ENCODE measurements around the gene ARHGAP25. TPM values are rescaled to one million over a fixed set of nuclear protein-coding genes. Genes with fewer than 3 reads are reported as not detected.
"Not testable (repeated sequence)": the region's sequence is repeated elsewhere in the genome, so short reads cannot be mapped to it uniquely, and the experiment has no call there.

The ARHGAP25 gene
- total and polyA plus RNA-seq, 4 donors = 17.1 to 43.0 (median 22.6) TPM

DNA sequence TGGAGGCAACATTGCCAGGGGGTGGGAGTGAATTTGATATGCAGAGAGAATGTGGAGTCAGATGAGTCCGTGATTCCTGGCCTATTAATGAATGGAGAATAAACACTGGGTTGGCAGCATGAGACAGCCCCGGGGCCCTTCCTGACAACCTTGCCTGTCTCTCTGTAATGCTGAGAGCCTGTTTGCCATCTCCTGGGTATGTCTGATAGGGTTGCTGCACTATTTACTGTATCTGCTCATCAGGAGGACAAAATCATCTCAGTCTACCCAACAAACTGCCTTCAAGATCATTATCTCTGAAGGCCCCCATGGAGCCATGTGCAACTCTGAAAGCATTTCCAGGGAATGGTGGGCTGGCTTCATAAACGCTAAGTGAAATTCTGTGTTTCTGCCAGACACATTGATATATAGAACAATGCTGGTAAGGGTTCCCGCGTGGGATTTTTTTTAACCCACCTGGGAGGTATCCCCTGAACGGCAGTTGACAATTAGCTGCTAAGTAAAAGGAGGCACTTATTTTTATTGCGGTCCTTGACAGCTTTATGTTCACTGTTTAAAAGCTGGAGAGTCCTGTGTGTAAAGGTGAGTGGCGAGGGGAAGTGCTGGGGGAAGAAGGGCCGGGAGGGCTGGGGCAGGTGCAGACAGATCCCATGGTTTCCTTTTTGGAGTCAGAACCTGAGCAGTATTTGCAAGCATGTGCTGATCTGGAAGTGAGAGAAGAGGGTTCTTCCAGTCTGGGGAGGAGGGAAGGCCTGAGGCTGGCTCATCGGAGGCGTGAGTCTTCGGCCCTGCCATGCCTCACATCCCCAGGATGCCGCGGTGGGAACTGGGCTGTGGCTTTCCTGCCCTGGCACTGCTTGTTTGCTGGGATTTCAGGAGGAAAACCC is 64.8 kb downstream of the ARHGAP25 start:
- no peak for ATAC-seq (ENCODE audit: insufficient read depth, low FRiP score)
- Histone ChIP-seq H3K27me3 (ENCODE audit: control insufficient read depth in 3 of 3, insufficient read depth in 3 of 3, low read length in 2 of 3) (no peaks in the 10 kb centered on the region), H3K27ac (ENCODE audit: low read depth in 1 of 2, low read length in 1 of 2) (peak overlapping the region in 1 of 2 donors; percentile 33), H3K9me3 (ENCODE audit: control insufficient read depth in 4 of 4, insufficient read depth in 3 of 4, low read length in 3 of 4) (no peaks in the 10 kb centered on the region), H3K36me3 (ENCODE audit: control insufficient read depth in 4 of 4, insufficient read depth in 4 of 4, low read length in 4 of 4) (peaks cover 0 to 3% (median 0%) of the 10 kb centered on the region in 4 donors), H3K9ac (ENCODE audit: insufficient read depth in 1 of 2, low read length in 2 of 2) (no peak overlapping the region), H3K4me1 (ENCODE audit: control insufficient read depth in 5 of 5, insufficient read depth in 5 of 5, low read length in 5 of 5) (peaks cover 0 to 15% (median 0%) of the 10 kb centered on the region in 5 donors), H3K4me3 (no peak overlapping the region)
- TF ChIP-seq, protein P1, sequence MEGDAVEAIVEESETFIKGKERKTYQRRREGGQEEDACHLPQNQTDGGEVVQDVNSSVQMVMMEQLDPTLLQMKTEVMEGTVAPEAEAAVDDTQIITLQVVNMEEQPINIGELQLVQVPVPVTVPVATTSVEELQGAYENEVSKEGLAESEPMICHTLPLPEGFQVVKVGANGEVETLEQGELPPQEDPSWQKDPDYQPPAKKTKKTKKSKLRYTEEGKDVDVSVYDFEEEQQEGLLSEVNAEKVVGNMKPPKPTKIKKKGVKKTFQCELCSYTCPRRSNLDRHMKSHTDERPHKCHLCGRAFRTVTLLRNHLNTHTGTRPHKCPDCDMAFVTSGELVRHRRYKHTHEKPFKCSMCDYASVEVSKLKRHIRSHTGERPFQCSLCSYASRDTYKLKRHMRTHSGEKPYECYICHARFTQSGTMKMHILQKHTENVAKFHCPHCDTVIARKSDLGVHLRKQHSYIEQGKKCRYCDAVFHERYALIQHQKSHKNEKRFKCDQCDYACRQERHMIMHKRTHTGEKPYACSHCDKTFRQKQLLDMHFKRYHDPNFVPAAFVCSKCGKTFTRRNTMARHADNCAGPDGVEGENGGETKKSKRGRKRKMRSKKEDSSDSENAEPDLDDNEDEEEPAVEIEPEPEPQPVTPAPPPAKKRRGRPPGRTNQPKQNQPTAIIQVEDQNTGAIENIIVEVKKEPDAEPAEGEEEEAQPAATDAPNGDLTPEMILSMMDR (IDR thresholded peaks at IDR 0.05; ENCODE audit: control extremely low read depth, extremely low read depth) = no peak
- WGBS, 2 donors = 88 to 91% methylated on average over 14 of the region's 14 CpGs
- no peak for DNase-seq

DNA sequence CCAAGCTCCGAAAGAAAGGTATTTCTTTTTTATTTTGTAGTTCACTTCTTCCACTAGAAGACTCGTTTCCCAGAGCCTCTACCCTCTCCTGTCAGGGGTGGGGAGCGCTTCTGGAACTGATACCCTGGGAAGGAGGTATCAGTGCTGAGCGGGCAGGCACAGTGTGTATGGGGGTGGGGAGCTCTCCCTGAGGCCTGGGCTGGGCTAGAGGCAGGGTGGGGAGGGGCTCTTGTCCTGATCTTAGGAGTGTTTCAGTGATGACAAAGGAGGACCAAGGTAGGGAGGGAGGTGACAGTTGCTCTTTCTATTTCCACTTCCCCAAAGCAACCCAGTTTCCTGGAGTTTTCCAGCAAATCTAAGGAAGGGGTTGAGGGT is 65.4 kb downstream of the ARHGAP25 start:
- DNase-seq = no peak
- H3K9me3 ChIP-seq (ENCODE audit: control insufficient read depth in 4 of 4, insufficient read depth in 3 of 4, low read length in 3 of 4) = no peaks in the 10 kb centered on the region
- no peak overlapping the region for H3K4me3 ChIP-seq
- peaks cover 0 to 15% (median 0%) of the 10 kb centered on the region in 5 donors for H3K4me1 ChIP-seq (ENCODE audit: control insufficient read depth in 5 of 5, insufficient read depth in 5 of 5, low read length in 5 of 5)
- no peak for ATAC-seq (ENCODE audit: insufficient read depth, low FRiP score)
- peaks cover 0 to 3% (median 0%) of the 10 kb centered on the region in 4 donors for H3K36me3 ChIP-seq (ENCODE audit: control insufficient read depth in 4 of 4, insufficient read depth in 4 of 4, low read length in 4 of 4)
- no peak overlapping the region for H3K27ac ChIP-seq (ENCODE audit: low read depth in 1 of 2, low read length in 1 of 2)
- no peak overlapping the region for H3K9ac ChIP-seq (ENCODE audit: insufficient read depth in 1 of 2, low read length in 2 of 2)
- 93% methylated on average over 4 of the region's 4 CpGs for WGBS, 2 donors
- TF ChIP-seq, protein P1 (IDR thresholded peaks at IDR 0.05; ENCODE audit: control extremely low read depth, extremely low read depth) = no peak
- H3K27me3 ChIP-seq (ENCODE audit: control insufficient read depth in 3 of 3, insufficient read depth in 3 of 3, low read length in 2 of 3) = no peaks in the 10 kb centered on the region

DNA sequence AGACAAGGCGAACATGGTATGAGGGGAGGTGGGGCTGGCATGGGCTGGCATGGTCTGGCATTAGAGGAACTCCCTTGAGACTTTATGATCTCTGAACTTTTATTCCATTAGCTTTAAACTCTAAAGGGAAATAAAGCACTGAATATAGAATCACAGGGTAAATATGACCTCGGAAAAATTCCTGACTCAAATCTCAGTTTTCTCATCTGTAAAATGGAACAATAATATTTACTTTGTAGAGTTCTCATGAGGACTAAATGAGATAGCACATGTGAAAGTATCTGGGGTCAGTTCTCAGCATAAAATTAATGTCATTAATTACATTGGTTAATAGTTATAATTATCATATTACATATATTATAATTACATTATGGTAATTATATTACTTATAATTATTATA is 65.9 kb downstream of the ARHGAP25 start:
- DNase-seq (no peak), ATAC-seq (ENCODE audit: insufficient read depth, low FRiP score) (no peak)
- H3K9me3 ChIP-seq (ENCODE audit: control insufficient read depth in 4 of 4, insufficient read depth in 3 of 4, low read length in 3 of 4) = no peaks in the 10 kb centered on the region
- H3K36me3 ChIP-seq (ENCODE audit: control insufficient read depth in 4 of 4, insufficient read depth in 4 of 4, low read length in 4 of 4) = peaks cover 0 to 3% (median 0%) of the 10 kb centered on the region in 4 donors
- no peak overlapping the region for H3K4me3 ChIP-seq
- peaks cover 0 to 16% (median 0%) of the 10 kb centered on the region in 5 donors for H3K4me1 ChIP-seq (ENCODE audit: control insufficient read depth in 5 of 5, insufficient read depth in 5 of 5, low read length in 5 of 5)
- H3K27me3 ChIP-seq (ENCODE audit: control insufficient read depth in 3 of 3, insufficient read depth in 3 of 3, low read length in 2 of 3) = no peaks in the 10 kb centered on the region
- WGBS, 2 donors = 94% methylated on average over 2 of the region's 2 CpGs
- no peak overlapping the region for H3K9ac ChIP-seq (ENCODE audit: insufficient read depth in 1 of 2, low read length in 2 of 2)
- H3K27ac ChIP-seq (ENCODE audit: low read depth in 1 of 2, low read length in 1 of 2) = no peak overlapping the region
- TF ChIP-seq, protein P1 (IDR thresholded peaks at IDR 0.05; ENCODE audit: control extremely low read depth, extremely low read depth) = no peak

DNA sequence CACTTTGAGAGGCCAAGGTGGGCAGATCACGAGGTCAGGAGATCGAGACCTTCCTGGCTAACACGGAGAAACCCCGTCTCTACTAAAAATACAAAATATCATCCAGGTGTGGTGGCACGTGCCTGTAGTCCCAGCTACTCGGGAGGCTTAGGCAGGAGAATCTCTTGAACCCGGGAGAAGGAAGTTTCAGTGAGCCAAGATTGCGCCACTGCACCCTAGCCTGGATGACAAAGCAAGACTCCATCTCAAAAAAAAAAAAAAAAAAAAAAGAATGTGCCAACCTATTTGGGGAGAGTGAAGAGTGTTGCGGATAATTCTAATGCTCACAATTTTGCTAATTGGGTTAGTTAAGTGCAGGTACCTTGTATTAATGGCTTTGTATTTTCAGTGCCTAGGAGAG is 67.5 kb downstream of the ARHGAP25 start:
- not testable (repeated sequence) for H3K9ac ChIP-seq (ENCODE audit: insufficient read depth in 1 of 2, low read length in 2 of 2); H3K36me3 ChIP-seq (ENCODE audit: control insufficient read depth in 4 of 4, insufficient read depth in 4 of 4, low read length in 4 of 4); ATAC-seq (ENCODE audit: insufficient read depth, low FRiP score); H3K27me3 ChIP-seq (ENCODE audit: control insufficient read depth in 3 of 3, insufficient read depth in 3 of 3, low read length in 2 of 3); H3K9me3 ChIP-seq (ENCODE audit: control insufficient read depth in 4 of 4, insufficient read depth in 3 of 4, low read length in 3 of 4); H3K4me3 ChIP-seq; DNase-seq; H3K27ac ChIP-seq (ENCODE audit: low read depth in 1 of 2, low read length in 1 of 2)
- peaks cover 0 to 12% (median 0%) of the 10 kb centered on the region in 5 donors for H3K4me1 ChIP-seq (ENCODE audit: control insufficient read depth in 5 of 5, insufficient read depth in 5 of 5, low read length in 5 of 5)
- WGBS, 2 donors = 69 to 86% methylated on average over 9 of the region's 9 CpGs

Data from lung (tissue), 12 donors.